Endodermal cell (in vitro differentiated cells): ENCODE data around the gene KIZ. TPM values are rescaled to one million over a fixed set of nuclear protein-coding genes. Genes with fewer than 3 reads are reported as not detected.

ENCODE experiments used
- DNase-seq: peaks from one replicate; pipeline ENCODE4 v3.0.0-alpha.2; 2017
- H3K27ac ChIP-seq: 2 replicates; pipeline ENCODE4 v1.5.1; 2013; ENCODE audit warnings: mild to moderate bottlenecking, low read depth, low read length, moderate library complexity
- H3K27me3 ChIP-seq: 2 replicates; pipeline ENCODE4 v1.6.1; 2013; ENCODE audit warnings: mild to moderate bottlenecking, low read length, moderate library complexity; ENCODE audit not compliant: insufficient read depth, control insufficient read depth, poor library complexity, severe bottlenecking
- H3K36me3 ChIP-seq: 2 replicates; pipeline ENCODE4 v1.7.0; 2013; ENCODE audit warnings: mild to moderate bottlenecking, low read length, moderate library complexity; ENCODE audit not compliant: control insufficient read depth, insufficient read depth
- H3K4me1 ChIP-seq: one replicate; pipeline ENCODE4 v1.7.0; 2013; ENCODE audit warnings: low read length; ENCODE audit not compliant: control insufficient read depth, insufficient read depth
- H3K4me3 ChIP-seq: 2 replicates; pipeline ENCODE4 v1.5.1; 2013; ENCODE audit warnings: mild to moderate bottlenecking, low read length, moderate library complexity
- H3K9ac ChIP-seq: 2 replicates; pipeline ENCODE4 v1.6.1; 2013; ENCODE audit warnings: mild to moderate bottlenecking, low read length, moderate library complexity; ENCODE audit not compliant: poor library complexity, severe bottlenecking; ENCODE audit errors: extremely low read depth
- H3K9me3 ChIP-seq: 2 replicates; pipeline ENCODE4 v1.6.1; 2013; ENCODE audit warnings: mild to moderate bottlenecking, low read length, moderate library complexity; ENCODE audit not compliant: control insufficient read depth
- H3K27ac Mint-ChIP-seq: 2 replicates; pipeline ENCODE4 v1.8.0; 2020; ENCODE audit warnings: mixed read lengths
- H3K27me3 Mint-ChIP-seq: 2 replicates; pipeline ENCODE4 v1.8.0; 2021; ENCODE audit warnings: mild to moderate bottlenecking, mixed read lengths; ENCODE audit not compliant: insufficient read depth
- H3K36me3 Mint-ChIP-seq: 2 replicates; pipeline ENCODE4 v1.8.0; 2020; ENCODE audit warnings: low read depth, mixed read lengths
- H3K4me1 Mint-ChIP-seq: 2 replicates; pipeline ENCODE4 v1.8.0; 2020; ENCODE audit warnings: mixed read lengths
- H3K4me3 Mint-ChIP-seq: 2 replicates; pipeline ENCODE4 v1.8.0; 2020; ENCODE audit warnings: mild to moderate bottlenecking, moderate library complexity, mixed read lengths
- H3K9me3 Mint-ChIP-seq: 2 replicates; pipeline ENCODE4 v1.8.0; 2020; ENCODE audit warnings: mild to moderate bottlenecking, mixed read lengths
- CTCF ChIP-seq: fragments of 200-600 bp; sonication (generic); conservative IDR thresholded peaks from 2 replicates; pipeline ENCODE4 v1.5.0; 2021; ENCODE audit warnings: antibody characterized with exemption, mild to moderate bottlenecking
- WGBS, 2 experiments: methylation state at CpG; one replicate each; pipeline versions ENCODE4 v1.1.5 to v1.1.7; 2013; ENCODE audit warnings: missing lambda C conversion rate in 2 of 2, mixed read lengths in 1 of 2; ENCODE audit not compliant: insufficient coverage in 1 of 2, insufficient read length in 1 of 2; 5-methylcytosine and 5-hydroxymethylcytosine counted together
- total RNA-seq, 2 donors: library from RNA; stranded (reverse); fragmentation: NEBNext Ultra II Directional in 1 of 2; extraction: Animal tissue kit (Norgen Biotek cat#: 25700) in 1 of 2; gene quantifications; 2 replicates in 1 of 2; 3 replicates in 1 of 2; pipeline ENCODE4 v1.2.1, GENCODE V29; 2021

KIZ gene
- total RNA-seq, 2 donors from 2014 or later = 50.3 to 50.8 TPM

GRCh38 chr20:21173485-21173884 is 47.6 kb downstream of the KIZ start:
- Histone ChIP-seq H3K4me1 (no peaks in the 10 kb centered on the region), H3K9ac (no peak overlapping the region), H3K4me3 (no peak overlapping the region), H3K9me3 (peaks cover 12% of the 10 kb centered on the region), H3K27ac (no peak overlapping the region), H3K36me3 (no peaks in the 10 kb centered on the region), H3K27me3 (no peaks in the 10 kb centered on the region)
- H3K27ac Mint-ChIP-seq = no peak overlapping the region
- H3K4me3 Mint-ChIP-seq = no peak overlapping the region
- TF ChIP-seq CTCF = no peak
- H3K27me3 Mint-ChIP-seq = no peaks in the 10 kb centered on the region
- DNase-seq = no peak
- H3K36me3 Mint-ChIP-seq = peaks cover 35% of the 10 kb centered on the region
- H3K9me3 Mint-ChIP-seq = peaks cover 21% of the 10 kb centered on the region
- WGBS, 2 experiments = 91 to 100% methylated on average over 1 to 2 of the region's 2 CpGs
- H3K4me1 Mint-ChIP-seq = peaks cover 15% of the 10 kb centered on the region

GRCh38 chr20:21174516-21175239 is 48.8 kb downstream of the KIZ start:
- no peaks in the 10 kb centered on the region for H3K4me1 ChIP-seq
- H3K36me3 ChIP-seq = no peaks in the 10 kb centered on the region
- Mint-ChIP-seq H3K27ac (no peak overlapping the region), H3K9me3 (peaks cover 22% of the 10 kb centered on the region), H3K36me3 (peaks cover 35% of the 10 kb centered on the region), H3K4me1 (peaks cover 20% of the 10 kb centered on the region), H3K4me3 (no peak overlapping the region), H3K27me3 (no peaks in the 10 kb centered on the region)
- no peak for DNase-seq
- 88 to 90% methylated on average over 2 of the region's 2 CpGs for WGBS, 2 experiments
- TF ChIP-seq CTCF = no peak
- peaks cover 12% of the 10 kb centered on the region for H3K9me3 ChIP-seq
- no peaks in the 10 kb centered on the region for H3K27me3 ChIP-seq
- no peak overlapping the region for H3K4me3 ChIP-seq
- no peak overlapping the region for H3K27ac ChIP-seq
- no peak overlapping the region for H3K9ac ChIP-seq

- peaks cover 32% of the 10 kb centered on the region for H3K36me3 Mint-ChIP-seq
- peaks cover 28% of the 10 kb centered on the region for H3K4me1 Mint-ChIP-seq
- H3K9me3 Mint-ChIP-seq = peaks cover 21% of the 10 kb centered on the region
- no peak overlapping the region for H3K27ac Mint-ChIP-seq
- peaks cover 12% of the 10 kb centered on the region for H3K9me3 ChIP-seq
- TF ChIP-seq CTCF = no peak
- H3K27me3 Mint-ChIP-seq = no peaks in the 10 kb centered on the region
- H3K4me3 ChIP-seq = no peak overlapping the region
- H3K9ac ChIP-seq = no peak overlapping the region
- H3K36me3 ChIP-seq = no peaks in the 10 kb centered on the region
- H3K27me3 ChIP-seq = no peaks in the 10 kb centered on the region
- H3K27ac ChIP-seq = no peak overlapping the region
- no peaks in the 10 kb centered on the region for H3K4me1 ChIP-seq
- DNase-seq = no peak
- H3K4me3 Mint-ChIP-seq = no peak overlapping the region
These were observed 49.6 kb downstream of the KIZ start for GRCh38 chr20:21175433-21175832.
